GM23338 (cell line): ENCODE data around the gene AKAP1. TPM values are rescaled to one million over a fixed set of nuclear protein-coding genes. Genes with fewer than 3 reads are reported as not detected.
"Not testable (repeated sequence)": the region's sequence is repeated elsewhere in the genome, so short reads cannot be mapped to it uniquely, and the experiment has no call there.

Experiments used
- ATAC-seq: fragments of 200-7000 bp; cut with Tn5 transposase; 3 replicates; pipeline ENCODE4 v1.9.1; 2020
- DNase-seq: peaks from one replicate; pipeline ENCODE4 v3.0.0-alpha.2; 2015; ENCODE audit warnings: low spot score
- H2AFZ ChIP-seq: fragments of 200-600 bp; sonication (generic); 2 replicates; pipeline ENCODE4 v1.8.0; 2016; ENCODE audit warnings: antibody characterized with exemption, mild to moderate bottlenecking, moderate library complexity
- H3F3A ChIP-seq: fragments of 200-600 bp; sonication (generic); replicated peaks from 2 replicates; pipeline ENCODE4 v1.8.0; 2017; ENCODE audit warnings: antibody characterized with exemption, mixed run types, low read depth
- H3K27ac ChIP-seq: fragments of 200-600 bp; sonication (generic); 2 replicates; pipeline ENCODE4 v1.6.1; 2016; ENCODE audit warnings: low read depth
- H3K27me3 ChIP-seq: fragments of 200-600 bp; sonication (generic); 2 replicates; pipeline ENCODE4 v1.8.0; 2016; ENCODE audit warnings: mild to moderate bottlenecking, mixed run types, moderate library complexity; ENCODE audit not compliant: insufficient read depth
- H3K36me3 ChIP-seq: fragments of 200-600 bp; sonication (generic); 2 replicates; pipeline ENCODE4 v1.8.0; 2016; ENCODE audit warnings: mild to moderate bottlenecking; ENCODE audit not compliant: insufficient read depth
- H3K4me1 ChIP-seq: fragments of 200-600 bp; sonication (generic); 2 replicates; pipeline ENCODE4 v1.8.0; 2016; ENCODE audit warnings: mild to moderate bottlenecking, moderate library complexity; ENCODE audit not compliant: insufficient read depth
- H3K4me2 ChIP-seq: fragments of 200-600 bp; sonication (generic); 2 replicates; pipeline ENCODE4 v1.7.1; 2017; ENCODE audit warnings: mixed run types
- H3K4me3 ChIP-seq: fragments of 200-600 bp; sonication (generic); 2 replicates; pipeline ENCODE4 v1.6.1; 2016; ENCODE audit warnings: mixed run types
- H3K79me2 ChIP-seq: fragments of 200-600 bp; sonication (generic); replicated peaks from 2 replicates; pipeline ENCODE4 v1.8.0; 2017; ENCODE audit warnings: mild to moderate bottlenecking; ENCODE audit not compliant: insufficient read depth
- H3K9me2 ChIP-seq: fragments of 200-600 bp; sonication (generic); 2 replicates; pipeline ENCODE4 v1.8.0; 2017; ENCODE audit not compliant: insufficient read depth
- H4K20me1 ChIP-seq: fragments of 200-600 bp; sonication (generic); replicated peaks from 2 replicates; pipeline ENCODE4 v1.8.0; 2017; ENCODE audit warnings: mild to moderate bottlenecking; ENCODE audit not compliant: insufficient read depth
- H3K27ac Mint-ChIP-seq: 2 replicates; pipeline ENCODE4 v1.8.0; 2020; ENCODE audit warnings: inconsistent platforms, mild to moderate bottlenecking, moderate library complexity, mixed read lengths
- H3K27me3 Mint-ChIP-seq: 3 replicates; pipeline ENCODE4 v1.8.0; 2022; ENCODE audit warnings: low read depth, mild to moderate bottlenecking, moderate library complexity, mixed read lengths, inconsistent platforms; ENCODE audit not compliant: insufficient read depth, poor library complexity
- H3K36me3 Mint-ChIP-seq: 3 replicates; pipeline ENCODE4 v1.8.0; 2021; ENCODE audit warnings: low read depth, mild to moderate bottlenecking, inconsistent platforms, moderate library complexity, mixed read lengths
- H3K4me1 Mint-ChIP-seq: 3 replicates; pipeline ENCODE4 v1.8.0; 2020; ENCODE audit warnings: mild to moderate bottlenecking, inconsistent platforms, mixed read lengths
- H3K4me3 Mint-ChIP-seq: 3 replicates; pipeline ENCODE4 v1.8.0; 2021; ENCODE audit warnings: moderate library complexity, mild to moderate bottlenecking, inconsistent platforms, mixed read lengths
- H3K9me3 Mint-ChIP-seq: 3 replicates; pipeline ENCODE4 v1.8.0; 2020; ENCODE audit warnings: moderate library complexity, mild to moderate bottlenecking, inconsistent platforms, mixed read lengths
- ETS1 ChIP-seq: IDR thresholded peaks from 2 replicates; pipeline ENCODE4 v1.6.1; 2016; ENCODE audit warnings: antibody characterized with exemption
- EZH2 ChIP-seq: fragments of 200-600 bp; sonication (generic); IDR thresholded peaks from one replicate; pipeline ENCODE4 v1.8.0; 2017; ENCODE audit warnings: antibody characterized with exemption, mild to moderate bottlenecking, low read depth; ENCODE audit not compliant: unreplicated experiment
- EZH2phosphoT487 ChIP-seq: fragments of 200-600 bp; sonication (generic); IDR thresholded peaks from one replicate; pipeline ENCODE4 v1.8.1; 2018; ENCODE audit warnings: antibody characterized with exemption; ENCODE audit not compliant: unreplicated experiment
- JUNB ChIP-seq: IDR thresholded peaks from one replicate; pipeline ENCODE4 v1.6.1; 2016; ENCODE audit warnings: antibody characterized with exemption; ENCODE audit not compliant: unreplicated experiment
- POLR2AphosphoS5 ChIP-seq: IDR thresholded peaks from 2 replicates; pipeline ENCODE4 v1.6.1; 2016; ENCODE audit warnings: antibody characterized with exemption, low read depth
- STAT1 ChIP-seq: IDR thresholded peaks from one replicate; pipeline ENCODE4 v1.6.1; 2016; ENCODE audit warnings: antibody characterized with exemption; ENCODE audit not compliant: unreplicated experiment
- ZNF114 ChIP-seq: fragments of 250-450 bp; sonication (Bioruptor Pico); IDR thresholded peaks from 2 replicates; pipeline ENCODE4 v1.5.0; 2020; ENCODE audit warnings: mild to moderate bottlenecking, moderate library complexity
- ZNF331 ChIP-seq: fragments of 250-450 bp; sonication (Bioruptor Pico); IDR thresholded peaks from 2 replicates; pipeline ENCODE4 v1.5.0; 2020; ENCODE audit warnings: low read depth, mild to moderate bottlenecking, moderate library complexity
- polyA plus RNA-seq: library from polyadenylated mRNA; unstranded; fragments of >200 nt; fragmentation: Nextera tagmentation; extraction: Ambion mirVana; gene quantifications from 2 replicates; pipeline ENCODE4 v1.2.1, GENCODE V29; 2016
- total RNA-seq: library from RNA; depleted of rRNA; stranded (reverse); fragments of >200 nt; shearing (Covaris generic); gene quantifications from 2 replicates; pipeline ENCODE4 v1.2.3, GENCODE V29; 2014
- TF ChIP-seq, protein P1 (sequence below): fragments of 250-450 bp; sonication (Bioruptor Pico); IDR thresholded peaks from 2 replicates; pipeline ENCODE4 v1.5.0; 2020; ENCODE audit warnings: mild to moderate bottlenecking, moderate library complexity

AKAP1 gene
- total and polyA plus RNA-seq, 2 experiments from 2014 or later: 19.6 to 45.9 TPM

- peaks cover 4% of the 10 kb centered on the region for H3K36me3 ChIP-seq
These were observed 17.1 kb downstream of the AKAP1 start for GRCh38 chr17:57102122-57102521.

DNA sequence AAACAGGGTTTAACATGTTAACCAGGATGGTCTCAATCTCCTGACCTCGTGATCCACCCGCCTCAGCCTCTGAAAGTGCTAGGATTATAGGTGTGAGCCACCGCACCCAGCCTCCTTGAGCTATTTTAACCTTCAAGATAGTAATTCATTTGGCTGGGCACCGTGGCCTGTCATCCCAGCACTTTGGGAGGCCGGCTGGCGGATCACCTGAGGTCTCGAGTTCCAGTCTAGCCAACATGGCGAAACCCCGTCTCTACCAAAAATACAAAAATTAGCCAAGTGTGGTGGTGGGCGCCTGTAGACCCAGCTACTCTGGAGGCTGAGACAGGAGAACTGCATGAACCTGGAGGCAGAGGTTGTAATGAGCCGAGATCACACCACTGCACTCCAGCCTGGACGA is 17.6 kb downstream of the AKAP1 start:
- not testable (repeated sequence) for H3F3A ChIP-seq

More at GRCh38 chr17:57102122-57102521, 17.1 kb downstream of the AKAP1 start:
- H2AFZ ChIP-seq: no peak overlapping the region
- peaks cover 18% of the 10 kb centered on the region for H3K4me1 ChIP-seq
- H3K9me3 Mint-ChIP-seq: no peaks in the 10 kb centered on the region; the same call in 2 of the 3 replicates
- peaks cover 8% of the 10 kb centered on the region for H4K20me1 ChIP-seq
- H3K4me3 Mint-ChIP-seq: no peak overlapping the region
- no peaks in the 10 kb centered on the region for H3K27me3 ChIP-seq
- no peaks in the 10 kb centered on the region for H3K9me2 ChIP-seq
- peaks cover 52% of the 10 kb centered on the region for H3K4me1 Mint-ChIP-seq
- DNase-seq: no peak
- no peak for ATAC-seq
- TF ChIP-seq ZNF114 (CRISPR knock-in tag) (no peak), JUNB (no peak), EZH2phosphoT487 (no peak)
- no peak overlapping the region for H3K27ac ChIP-seq
- peaks cover 15% of the 10 kb centered on the region for H3K27me3 Mint-ChIP-seq
- H3K79me2 ChIP-seq: peaks cover 84% of the 10 kb centered on the region
- no peaks in the 10 kb centered on the region for H3F3A ChIP-seq
- H3K4me2 ChIP-seq: no peak overlapping the region
- H3K27ac Mint-ChIP-seq: no peak overlapping the region
- H3K4me3 ChIP-seq: no peak overlapping the region
- H3K36me3 Mint-ChIP-seq: peaks cover 16% of the 10 kb centered on the region

GRCh38 chr17:57104461-57105175 is 19.6 kb downstream of the AKAP1 start:
- peaks cover 16% of the 10 kb centered on the region for H3K36me3 Mint-ChIP-seq
- Histone ChIP-seq H3K36me3 (peaks cover 4% of the 10 kb centered on the region), H3K9me2 (no peaks in the 10 kb centered on the region), H4K20me1 (peaks cover 4% of the 10 kb centered on the region), H3K27ac (no peak overlapping the region), H3K4me1 (peaks cover 19% of the 10 kb centered on the region), H3K4me3 (no peak overlapping the region), H3K27me3 (no peaks in the 10 kb centered on the region), H3K79me2 (peaks cover 64% of the 10 kb centered on the region), H2AFZ (no peak overlapping the region), H3K4me2 (no peak overlapping the region), H3F3A (no peaks in the 10 kb centered on the region)
- DNase-seq (no peak), ATAC-seq (no peak)
- peaks cover 46% of the 10 kb centered on the region for H3K4me1 Mint-ChIP-seq
- no peaks in the 10 kb centered on the region; the same call in 2 of the 3 replicates for H3K9me3 Mint-ChIP-seq
- H3K27ac Mint-ChIP-seq: no peak overlapping the region
- H3K27me3 Mint-ChIP-seq: peaks cover 13% of the 10 kb centered on the region
- H3K4me3 Mint-ChIP-seq: no peak overlapping the region; the same call in 2 of the 3 replicates
- TF ChIP-seq STAT1: no peak
- no peak for TF ChIP-seq POLR2AphosphoS5
- no peak for TF ChIP-seq JUNB
- no peak for TF ChIP-seq ETS1
- TF ChIP-seq, protein P1, sequence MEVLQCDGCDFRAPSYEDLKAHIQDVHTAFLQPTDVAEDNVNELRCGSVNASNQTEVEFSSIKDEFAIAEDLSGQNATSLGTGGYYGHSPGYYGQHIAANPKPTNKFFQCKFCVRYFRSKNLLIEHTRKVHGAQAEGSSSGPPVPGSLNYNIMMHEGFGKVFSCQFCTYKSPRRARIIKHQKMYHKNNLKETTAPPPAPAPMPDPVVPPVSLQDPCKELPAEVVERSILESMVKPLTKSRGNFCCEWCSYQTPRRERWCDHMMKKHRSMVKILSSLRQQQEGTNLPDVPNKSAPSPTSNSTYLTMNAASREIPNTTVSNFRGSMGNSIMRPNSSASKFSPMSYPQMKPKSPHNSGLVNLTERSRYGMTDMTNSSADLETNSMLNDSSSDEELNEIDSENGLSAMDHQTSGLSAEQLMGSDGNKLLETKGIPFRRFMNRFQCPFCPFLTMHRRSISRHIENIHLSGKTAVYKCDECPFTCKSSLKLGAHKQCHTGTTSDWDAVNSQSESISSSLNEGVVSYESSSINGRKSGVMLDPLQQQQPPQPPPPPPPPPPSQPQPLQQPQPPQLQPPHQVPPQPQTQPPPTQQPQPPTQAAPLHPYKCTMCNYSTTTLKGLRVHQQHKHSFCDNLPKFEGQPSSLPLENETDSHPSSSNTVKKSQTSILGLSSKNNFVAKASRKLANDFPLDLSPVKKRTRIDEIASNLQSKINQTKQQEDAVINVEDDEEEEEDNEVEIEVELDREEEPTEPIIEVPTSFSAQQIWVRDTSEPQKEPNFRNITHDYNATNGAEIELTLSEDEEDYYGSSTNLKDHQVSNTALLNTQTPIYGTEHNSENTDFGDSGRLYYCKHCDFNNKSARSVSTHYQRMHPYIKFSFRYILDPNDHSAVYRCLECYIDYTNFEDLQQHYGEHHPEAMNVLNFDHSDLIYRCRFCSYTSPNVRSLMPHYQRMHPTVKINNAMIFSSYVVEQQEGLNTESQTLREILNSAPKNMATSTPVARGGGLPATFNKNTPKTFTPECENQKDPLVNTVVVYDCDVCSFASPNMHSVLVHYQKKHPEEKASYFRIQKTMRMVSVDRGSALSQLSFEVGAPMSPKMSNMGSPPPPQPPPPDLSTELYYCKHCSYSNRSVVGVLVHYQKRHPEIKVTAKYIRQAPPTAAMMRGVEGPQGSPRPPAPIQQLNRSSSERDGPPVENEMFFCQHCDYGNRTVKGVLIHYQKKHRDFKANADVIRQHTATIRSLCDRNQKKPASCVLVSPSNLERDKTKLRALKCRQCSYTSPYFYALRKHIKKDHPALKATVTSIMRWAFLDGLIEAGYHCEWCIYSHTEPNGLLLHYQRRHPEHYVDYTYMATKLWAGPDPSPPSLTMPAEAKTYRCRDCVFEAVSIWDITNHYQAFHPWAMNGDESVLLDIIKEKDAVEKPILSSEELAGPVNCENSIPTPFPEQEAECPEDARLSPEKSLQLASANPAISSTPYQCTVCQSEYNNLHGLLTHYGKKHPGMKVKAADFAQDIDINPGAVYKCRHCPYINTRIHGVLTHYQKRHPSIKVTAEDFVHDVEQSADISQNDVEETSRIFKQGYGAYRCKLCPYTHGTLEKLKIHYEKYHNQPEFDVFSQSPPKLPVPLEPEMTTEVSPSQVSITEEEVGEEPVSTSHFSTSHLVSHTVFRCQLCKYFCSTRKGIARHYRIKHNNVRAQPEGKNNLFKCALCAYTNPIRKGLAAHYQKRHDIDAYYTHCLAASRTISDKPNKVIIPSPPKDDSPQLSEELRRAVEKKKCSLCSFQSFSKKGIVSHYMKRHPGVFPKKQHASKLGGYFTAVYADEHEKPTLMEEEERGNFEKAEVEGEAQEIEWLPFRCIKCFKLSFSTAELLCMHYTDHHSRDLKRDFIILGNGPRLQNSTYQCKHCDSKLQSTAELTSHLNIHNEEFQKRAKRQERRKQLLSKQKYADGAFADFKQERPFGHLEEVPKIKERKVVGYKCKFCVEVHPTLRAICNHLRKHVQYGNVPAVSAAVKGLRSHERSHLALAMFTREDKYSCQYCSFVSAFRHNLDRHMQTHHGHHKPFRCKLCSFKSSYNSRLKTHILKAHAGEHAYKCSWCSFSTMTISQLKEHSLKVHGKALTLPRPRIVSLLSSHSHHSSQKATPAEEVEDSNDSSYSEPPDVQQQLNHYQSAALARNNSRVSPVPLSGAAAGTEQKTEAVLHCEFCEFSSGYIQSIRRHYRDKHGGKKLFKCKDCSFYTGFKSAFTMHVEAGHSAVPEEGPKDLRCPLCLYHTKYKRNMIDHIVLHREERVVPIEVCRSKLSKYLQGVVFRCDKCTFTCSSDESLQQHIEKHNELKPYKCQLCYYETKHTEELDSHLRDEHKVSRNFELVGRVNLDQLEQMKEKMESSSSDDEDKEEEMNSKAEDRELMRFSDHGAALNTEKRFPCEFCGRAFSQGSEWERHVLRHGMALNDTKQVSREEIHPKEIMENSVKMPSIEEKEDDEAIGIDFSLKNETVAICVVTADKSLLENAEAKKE: no peak
- TF ChIP-seq EZH2: no peak
- no peak for TF ChIP-seq ZNF331 (CRISPR knock-in tag)

More for the DNA sequence above, 17.6 kb downstream of the AKAP1 start:
- ATAC-seq, H3K27ac ChIP-seq, H4K20me1 ChIP-seq, H3K9me3 Mint-ChIP-seq, H3K4me3 Mint-ChIP-seq, H3K27me3 ChIP-seq, DNase-seq, H3K4me2 ChIP-seq, H3K4me3 ChIP-seq, H3K9me2 ChIP-seq, H2AFZ ChIP-seq, H3K27ac Mint-ChIP-seq, H3K36me3 ChIP-seq: not testable (repeated sequence)
- H3K36me3 Mint-ChIP-seq: peaks cover 16% of the 10 kb centered on the region
- Histone ChIP-seq H3K79me2 (peaks cover 83% of the 10 kb centered on the region), H3K4me1 (peaks cover 18% of the 10 kb centered on the region)
- H3K27me3 Mint-ChIP-seq: peaks cover 16% of the 10 kb centered on the region
- H3K4me1 Mint-ChIP-seq: peaks cover 52% of the 10 kb centered on the region
